Prostate gland (tissue), 2 donors: ENCODE results near the gene FBXW2.

Source experiments
- POLR2A ChIP-seq: fragments of 450-650 bp; IDR thresholded peaks from one replicate; pipeline ENCODE4 v1.6.1; 2016; ENCODE audit warnings: antibody characterized with exemption, mild to moderate bottlenecking
- POLR2AphosphoS5 ChIP-seq: sonication (generic); formaldehyde crosslinking; IDR thresholded peaks from one replicate; pipeline ENCODE4 v1.6.1; 2017; ENCODE audit warnings: antibody characterized with exemption
- TF ChIP-seq, protein P1 (sequence below), 4 experiments: fragments of 200-600 bp in 2 of 4; fragments of 450-650 bp in 2 of 4; sonication (generic) in 2 of 4; IDR thresholded peaks; 1 replicate in 3 of 4; 2 replicates in 1 of 4; pipeline ENCODE4 v1.5.1; 2016 to 2019; ENCODE audit warnings: antibody characterized with exemption in 4 of 4, mild to moderate bottlenecking in 2 of 4, moderate library complexity in 2 of 4

DNA sequence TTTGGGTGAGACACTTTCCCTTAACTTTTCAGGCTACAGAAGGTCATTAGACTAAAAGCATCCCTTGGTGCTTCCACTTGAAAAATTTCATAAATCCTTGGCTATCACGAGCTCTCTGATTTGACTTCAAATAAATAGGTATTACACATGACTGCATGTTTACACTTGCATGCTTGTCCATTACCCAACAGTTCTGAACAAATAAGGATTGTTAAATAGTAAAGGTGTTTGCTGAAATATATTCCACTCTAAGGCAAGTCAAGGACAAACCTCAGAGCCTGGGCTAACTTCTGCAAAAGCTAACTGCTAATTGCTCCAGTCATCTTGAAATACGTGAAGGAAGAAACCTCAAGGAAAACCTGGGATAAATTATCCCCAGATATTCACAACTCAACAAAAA lies 14.5 kb downstream of the FBXW2 start:
- TF ChIP-seq, protein P1, sequence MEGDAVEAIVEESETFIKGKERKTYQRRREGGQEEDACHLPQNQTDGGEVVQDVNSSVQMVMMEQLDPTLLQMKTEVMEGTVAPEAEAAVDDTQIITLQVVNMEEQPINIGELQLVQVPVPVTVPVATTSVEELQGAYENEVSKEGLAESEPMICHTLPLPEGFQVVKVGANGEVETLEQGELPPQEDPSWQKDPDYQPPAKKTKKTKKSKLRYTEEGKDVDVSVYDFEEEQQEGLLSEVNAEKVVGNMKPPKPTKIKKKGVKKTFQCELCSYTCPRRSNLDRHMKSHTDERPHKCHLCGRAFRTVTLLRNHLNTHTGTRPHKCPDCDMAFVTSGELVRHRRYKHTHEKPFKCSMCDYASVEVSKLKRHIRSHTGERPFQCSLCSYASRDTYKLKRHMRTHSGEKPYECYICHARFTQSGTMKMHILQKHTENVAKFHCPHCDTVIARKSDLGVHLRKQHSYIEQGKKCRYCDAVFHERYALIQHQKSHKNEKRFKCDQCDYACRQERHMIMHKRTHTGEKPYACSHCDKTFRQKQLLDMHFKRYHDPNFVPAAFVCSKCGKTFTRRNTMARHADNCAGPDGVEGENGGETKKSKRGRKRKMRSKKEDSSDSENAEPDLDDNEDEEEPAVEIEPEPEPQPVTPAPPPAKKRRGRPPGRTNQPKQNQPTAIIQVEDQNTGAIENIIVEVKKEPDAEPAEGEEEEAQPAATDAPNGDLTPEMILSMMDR (IDR thresholded peaks at IDR 0.05), result no peak
- TF ChIP-seq POLR2AphosphoS5 (peak; percentile 83), POLR2A (no peak)
